MM.1S (cell line): ENCODE measurements around the gene RYR2.

ENCODE experiments used
- DNase-seq: peaks from one replicate; pipeline ENCODE4 v3.0.0-alpha.2; 2015
- H2AFZ ChIP-seq: fragments of 300-600 bp; sonication (generic); 2 replicates; pipeline ENCODE4 v1.6.0; 2016; ENCODE audit warnings: antibody characterized with exemption, low read length
- H3F3A ChIP-seq: fragments of 300-600 bp; sonication (generic); 2 replicates; pipeline ENCODE4 v1.6.1; 2016; ENCODE audit warnings: mild to moderate bottlenecking, antibody characterized with exemption, low read length, moderate library complexity, mixed read lengths; ENCODE audit not compliant: insufficient read depth
- H3K27ac ChIP-seq: fragments of 300-600 bp; sonication (generic); 2 replicates; pipeline ENCODE4 v1.5.1; 2016; ENCODE audit warnings: mild to moderate bottlenecking, low read length
- H3K27me3 ChIP-seq: fragments of 300-600 bp; sonication (generic); replicated peaks from 2 replicates; pipeline ENCODE4 v1.6.0; 2016; ENCODE audit warnings: low read length; ENCODE audit not compliant: insufficient read depth
- H3K36me3 ChIP-seq: fragments of 300-600 bp; sonication (generic); replicated peaks from 2 replicates; pipeline ENCODE4 v1.6.1; 2016; ENCODE audit warnings: mild to moderate bottlenecking, low read length, mixed read lengths; ENCODE audit not compliant: insufficient read depth
- H3K4me1 ChIP-seq: fragments of 300-600 bp; sonication (generic); 2 replicates; pipeline ENCODE4 v1.6.1; 2016; ENCODE audit warnings: low read length, mixed read lengths
- H3K4me2 ChIP-seq: fragments of 300-600 bp; sonication (generic); 2 replicates; pipeline ENCODE4 v1.6.0; 2016; ENCODE audit warnings: low read depth, low read length
- H3K4me3 ChIP-seq: fragments of 300-600 bp; sonication (generic); 2 replicates; pipeline ENCODE4 v1.5.1; 2016; ENCODE audit warnings: low read length, mixed read lengths
- H3K79me2 ChIP-seq: fragments of 300-600 bp; sonication (generic); 2 replicates; pipeline ENCODE4 v1.6.1; 2016; ENCODE audit warnings: mixed run types, low read length, mixed read lengths
- H3K9ac ChIP-seq: fragments of 300-600 bp; sonication (generic); 2 replicates; pipeline ENCODE4 v1.6.1; 2016; ENCODE audit warnings: low read length, mixed read lengths
- H3K9me2 ChIP-seq: fragments of 300-600 bp; sonication (generic); replicated peaks from 2 replicates; pipeline ENCODE4 v1.6.1; 2016; ENCODE audit warnings: mild to moderate bottlenecking, low read length, mixed read lengths; ENCODE audit not compliant: insufficient read depth
- H3K9me3 ChIP-seq: fragments of 300-600 bp; sonication (generic); replicated peaks from 2 replicates; pipeline ENCODE4 v1.6.1; 2016; ENCODE audit warnings: mild to moderate bottlenecking, low read length, mixed read lengths; ENCODE audit not compliant: insufficient read depth
- H4K20me1 ChIP-seq: fragments of 300-600 bp; sonication (generic); 2 replicates; pipeline ENCODE4 v1.6.1; 2016; ENCODE audit warnings: mild to moderate bottlenecking, low read length, moderate library complexity, mixed read lengths; ENCODE audit not compliant: insufficient read depth
- CTCF ChIP-seq: fragments of 300-600 bp; sonication (generic); IDR thresholded peaks from 2 replicates; pipeline ENCODE4 v1.5.1; 2016; ENCODE audit warnings: antibody characterized with exemption, low read length, mixed read lengths
- EZH2 ChIP-seq: fragments of 300-600 bp; sonication (generic); optimal IDR thresholded peaks from 2 replicates; pipeline ENCODE3; 2017; ENCODE audit warnings: low read depth, mild to moderate bottlenecking, antibody characterized with exemption, low read length, mixed read lengths
- EZH2phosphoT487 ChIP-seq: fragments of 300-600 bp; sonication (generic); IDR thresholded peaks from 2 replicates; pipeline ENCODE4 v1.6.1; 2018; ENCODE audit warnings: antibody characterized with exemption, low read length

The RYR2 gene

GRCh38 chr1:237105826-237106225 lies 63.8 kb downstream of the RYR2 start:
- H3K4me3 ChIP-seq, result no peak overlapping the region
- no peak overlapping the region for H3K27ac ChIP-seq
- no peaks in the 10 kb centered on the region for H3K36me3 ChIP-seq
- H3K27me3 ChIP-seq, result no peaks in the 10 kb centered on the region
- no peak for DNase-seq
- no peaks in the 10 kb centered on the region for H4K20me1 ChIP-seq
- no peaks in the 10 kb centered on the region for H3K4me1 ChIP-seq
- H2AFZ ChIP-seq, result no peak overlapping the region
- no peak for TF ChIP-seq EZH2
- no peak for TF ChIP-seq EZH2phosphoT487
- TF ChIP-seq CTCF, result no peak
- H3K9me2 ChIP-seq, result no peaks in the 10 kb centered on the region
- no peaks in the 10 kb centered on the region for H3K79me2 ChIP-seq
- H3K9ac ChIP-seq, result no peak overlapping the region
- no peak overlapping the region for H3K4me2 ChIP-seq
- no peaks in the 10 kb centered on the region for H3K9me3 ChIP-seq
- H3F3A ChIP-seq, result no peaks in the 10 kb centered on the region

GRCh38 chr1:237108297-237109040 lies 66.5 kb downstream of the RYR2 start:
- Histone ChIP-seq H3K27me3 (no peaks in the 10 kb centered on the region), H4K20me1 (no peaks in the 10 kb centered on the region), H3K79me2 (no peaks in the 10 kb centered on the region), H3F3A (no peaks in the 10 kb centered on the region), H3K4me3 (no peak overlapping the region), H3K9ac (no peak overlapping the region), H3K4me2 (no peak overlapping the region), H3K9me2 (no peaks in the 10 kb centered on the region), H2AFZ (no peak overlapping the region), H3K36me3 (no peaks in the 10 kb centered on the region), H3K9me3 (no peaks in the 10 kb centered on the region), H3K4me1 (no peaks in the 10 kb centered on the region), H3K27ac (no peak overlapping the region)
- no peak for TF ChIP-seq EZH2phosphoT487
- TF ChIP-seq EZH2, result no peak
- TF ChIP-seq CTCF, result no peak
- no peak for DNase-seq

GRCh38 chr1:237111807-237112206 lies 69.8 kb downstream of the RYR2 start:
- Histone ChIP-seq H3K4me1 (no peaks in the 10 kb centered on the region), H3F3A (no peaks in the 10 kb centered on the region), H3K27ac (no peak overlapping the region), H3K36me3 (no peaks in the 10 kb centered on the region), H3K9me3 (no peaks in the 10 kb centered on the region), H3K9me2 (no peaks in the 10 kb centered on the region), H2AFZ (no peak overlapping the region), H3K27me3 (no peaks in the 10 kb centered on the region), H3K4me2 (no peak overlapping the region), H4K20me1 (no peaks in the 10 kb centered on the region), H3K9ac (no peak overlapping the region), H3K4me3 (no peak overlapping the region), H3K79me2 (no peaks in the 10 kb centered on the region)
- TF ChIP-seq EZH2phosphoT487 (no peak), EZH2 (no peak)
- DNase-seq, result no peak

- H3K9me3 ChIP-seq, result no peaks in the 10 kb centered on the region
- no peaks in the 10 kb centered on the region for H3K4me1 ChIP-seq
- no peak for TF ChIP-seq CTCF
- no peak for TF ChIP-seq EZH2
- no peak for TF ChIP-seq EZH2phosphoT487
- no peak overlapping the region for H3K4me3 ChIP-seq
- no peaks in the 10 kb centered on the region for H3F3A ChIP-seq
- no peaks in the 10 kb centered on the region for H3K79me2 ChIP-seq
- DNase-seq, result no peak
- H3K36me3 ChIP-seq, result no peaks in the 10 kb centered on the region
- H3K27ac ChIP-seq, result no peak overlapping the region
- H3K27me3 ChIP-seq, result no peaks in the 10 kb centered on the region
- no peaks in the 10 kb centered on the region for H3K9me2 ChIP-seq
- H4K20me1 ChIP-seq, result no peaks in the 10 kb centered on the region
- no peak overlapping the region for H2AFZ ChIP-seq
- no peak overlapping the region for H3K9ac ChIP-seq
- no peak overlapping the region for H3K4me2 ChIP-seq
Measured at GRCh38 chr1:237112663-237113062, 70.7 kb downstream of the RYR2 start.
